ENCODE measurements around the gene MROH8. TPM values are rescaled to one million over a fixed set of nuclear protein-coding genes. Genes with fewer than 3 reads are reported as not detected.
"Not testable (repeated sequence)": the region's sequence is repeated elsewhere in the genome, so short reads cannot be mapped to it uniquely, and the experiment has no call there.

Gene MROH8
- total RNA-seq, 4 donors from 2014 or later: 4.4 to 14.1 (median 6.2) TPM

DNA sequence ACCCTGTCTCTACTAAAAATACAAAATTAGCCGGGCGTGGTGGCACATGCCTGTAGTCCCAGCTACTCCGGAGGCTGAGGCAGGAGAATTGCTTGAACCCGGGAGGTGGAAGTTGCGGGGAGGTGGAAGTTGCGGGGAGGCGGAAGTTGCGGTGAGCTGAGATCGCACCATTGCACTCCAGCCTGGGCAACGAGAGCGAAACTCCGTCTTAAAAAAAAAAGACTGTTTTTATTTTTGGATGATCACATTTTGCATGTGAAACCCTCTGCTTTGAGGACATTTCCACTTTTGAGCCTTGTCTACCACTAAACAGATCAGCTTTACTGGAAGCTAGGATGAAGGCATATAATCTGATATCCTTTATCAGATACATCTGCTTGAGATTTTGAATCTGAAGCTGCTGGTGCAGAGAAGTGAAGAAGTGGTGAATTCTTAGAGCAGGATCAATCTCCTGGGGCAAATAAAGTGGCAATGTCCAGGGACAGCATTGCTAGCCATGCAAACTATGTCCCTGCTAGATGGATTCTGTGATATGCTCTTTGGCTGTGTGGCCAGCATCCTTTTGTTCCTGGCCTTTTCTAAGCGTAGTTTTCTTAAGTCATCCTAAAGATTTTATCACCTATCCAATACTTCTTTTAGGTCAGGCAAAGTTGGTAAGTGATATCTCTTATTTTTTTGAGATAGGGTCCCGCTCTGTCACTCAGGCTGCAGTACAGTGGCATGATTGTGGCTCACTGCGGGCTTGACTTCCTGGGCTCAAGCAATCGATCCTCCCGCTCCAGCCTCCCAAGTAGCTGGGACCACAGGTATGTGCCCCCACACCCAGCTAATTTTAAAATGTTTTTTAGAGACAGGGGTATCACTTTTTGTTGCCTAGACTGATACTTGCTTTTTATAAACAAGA is 106.8 kb downstream of the MROH8 start:
- Histone ChIP-seq H3K36me3 (no peaks in the 10 kb centered on the region), H3K27ac (no peak overlapping the region), H3K27me3 (no peaks in the 10 kb centered on the region), H3K4me3 (no peak overlapping the region), H3K4me1 (no peaks in the 10 kb centered on the region), H3K9me3 (no peaks in the 10 kb centered on the region)
- no peak for TF ChIP-seq CTCF (IDR thresholded peaks at IDR 0.05)
- no peak for TF ChIP-seq POLR2A (IDR thresholded peaks at IDR 0.05)
- intact Hi-C loops (cut with DNase I; ENCODE audit: low total_unique reads): no loop called here
- DNase-seq: no peak

GRCh38 chr20:37071481-37071911 is 107.9 kb downstream of the MROH8 start:
- H3K4me3 ChIP-seq: no peak overlapping the region
- intact Hi-C loops (cut with DNase I; ENCODE audit: low total_unique reads): no loop called here
- TF ChIP-seq CTCF (IDR thresholded peaks at IDR 0.05): no peak
- no peak for TF ChIP-seq POLR2A (IDR thresholded peaks at IDR 0.05)
- H3K27me3 ChIP-seq: no peaks in the 10 kb centered on the region
- no peaks in the 10 kb centered on the region for H3K36me3 ChIP-seq
- no peak for DNase-seq
- H3K4me1 ChIP-seq: no peaks in the 10 kb centered on the region
- H3K27ac ChIP-seq: no peak overlapping the region
- H3K9me3 ChIP-seq: no peaks in the 10 kb centered on the region

DNA sequence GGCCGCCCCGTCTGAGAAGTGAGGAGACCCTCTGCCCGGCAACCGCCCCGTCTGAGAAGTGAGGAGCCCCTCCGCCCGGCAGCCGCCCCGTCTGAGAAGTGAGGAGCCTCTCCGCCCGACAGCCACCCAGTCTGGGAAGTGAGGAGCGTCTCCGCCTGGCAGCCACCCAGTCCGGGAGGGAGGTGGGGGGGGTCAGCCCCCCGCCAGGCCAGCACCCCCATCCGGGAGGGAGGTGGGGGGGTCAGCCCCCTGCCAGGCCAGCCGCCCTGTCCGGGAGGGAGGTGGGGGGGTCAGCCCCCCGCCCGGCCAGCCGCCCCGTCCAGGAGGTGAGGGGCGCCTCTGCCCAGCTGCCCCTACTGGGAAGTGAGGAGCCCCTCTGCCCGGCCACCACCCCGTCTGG is 109.8 kb downstream of the MROH8 start:
- H3K27ac ChIP-seq; H3K27me3 ChIP-seq; intact Hi-C loops (cut with DNase I; ENCODE audit: low total_unique reads); H3K36me3 ChIP-seq; H3K9me3 ChIP-seq; DNase-seq; H3K4me1 ChIP-seq; H3K4me3 ChIP-seq: not testable (repeated sequence)

GRCh38 chr20:37066168-37066567 is 113.2 kb downstream of the MROH8 start:
- TF ChIP-seq CTCF (IDR thresholded peaks at IDR 0.05): no peak
- TF ChIP-seq POLR2A (IDR thresholded peaks at IDR 0.05): no peak
- no peak for DNase-seq
- H3K9me3 ChIP-seq: no peaks in the 10 kb centered on the region
- H3K4me3 ChIP-seq: no peak overlapping the region
- no peaks in the 10 kb centered on the region for H3K36me3 ChIP-seq
- intact Hi-C loops (cut with DNase I; ENCODE audit: low total_unique reads): no loop called here
- H3K4me1 ChIP-seq: no peaks in the 10 kb centered on the region
- no peak overlapping the region for H3K27ac ChIP-seq
- H3K27me3 ChIP-seq: no peaks in the 10 kb centered on the region

GRCh38 chr20:37055276-37055675 is 124.1 kb downstream of the MROH8 start:
- no peak for TF ChIP-seq CTCF (IDR thresholded peaks at IDR 0.05)
- TF ChIP-seq POLR2A (IDR thresholded peaks at IDR 0.05): no peak
- Histone ChIP-seq H3K27ac (no peak overlapping the region), H3K27me3 (no peaks in the 10 kb centered on the region), H3K9me3 (no peaks in the 10 kb centered on the region), H3K36me3 (no peaks in the 10 kb centered on the region), H3K4me1 (no peaks in the 10 kb centered on the region), H3K4me3 (no peak overlapping the region)
- no peak for DNase-seq
- intact Hi-C loops (cut with DNase I; ENCODE audit: low total_unique reads): no loop called here

All from uterus (tissue), 4 donors.